A549 treated with Mapracorat at 1 μM for 4 hours (cell line): Measurements from ENCODE around the gene PARP2. TPM values are rescaled to one million over a fixed set of nuclear protein-coding genes. Genes with fewer than 3 reads are reported as not detected.

Experiments used
- total RNA-seq: library from RNA; stranded (reverse); fragments of 200-300 nt; extraction: Qiagen RNA extraction; gene quantifications from 5 replicates; pipeline ENCODE4 v1.2.3, GENCODE V29; 2022

PARP2 gene
- 17.5 to 23.7 TPM (median 18.8 TPM) in 5 replicates for total RNA-seq

GRCh38 chr14:20343092-20343861, at the start of gene PARP2:
Gene PARP2 (plus strand): TSS chr14:20343635. CDS start chr14:20343642, 7 bp downstream.

GRCh38 chr14:20305265-20306078, 38.0 kb upstream of the PARP2 start, which contains the start of gene TTC5:
Gene TTC5 (minus strand): TSS chr14:20305951. CDS start chr14:20305937, 14 bp downstream.

GRCh38 chr14:20332788-20333493, 10.5 kb upstream of the PARP2 start, which contains the start of gene CCNB1IP1:
Gene CCNB1IP1 (minus strand): TSS chr14:20333279. CDS start chr14:20316523, 16,756 bp downstream.

Other genes starting within 250 kb of the PARP2 start
- gene OR4K17, start 232.9 kb upstream of the PARP2 start, total RNA-seq = not detected in 5 replicates
- not detected in 5 replicates for gene OR4N5, start 204.8 kb upstream of the PARP2 start, total RNA-seq
- not detected in 5 replicates for gene OR11G2, start 152.7 kb upstream of the PARP2 start, total RNA-seq
- gene OR11H6, start 119.9 kb upstream of the PARP2 start, total RNA-seq = not detected in 5 replicates
- gene OR11H7, start 114.7 kb upstream of the PARP2 start, total RNA-seq = not detected in 5 replicates
- not detected in 5 replicates for gene OR11H4, start 104.3 kb upstream of the PARP2 start, total RNA-seq
- 15.1 to 23.6 TPM (median 18.9 TPM) in 5 replicates for gene TTC5, start 37.7 kb upstream of the PARP2 start, total RNA-seq
- gene CCNB1IP1, start 10.4 kb upstream of the PARP2 start, total RNA-seq = 37.6 to 49.3 TPM (median 39.9 TPM) in 5 replicates
- 8.6 to 11.9 TPM (median 10.5 TPM) in 5 replicates for gene TEP1, start 69.9 kb downstream of the PARP2 start, total RNA-seq
- not detected in 5 replicates for gene KLHL33, start 92.5 kb downstream of the PARP2 start, total RNA-seq
- gene OSGEP, start 111.2 kb downstream of the PARP2 start, total RNA-seq = 22.0 to 28.1 TPM (median 24.1 TPM) in 5 replicates
- 252 to 269 TPM (median 255 TPM) in 5 replicates for gene APEX1, start 111.6 kb downstream of the PARP2 start, total RNA-seq
- gene PIP4P1, start 117.8 kb downstream of the PARP2 start, total RNA-seq = 28.6 to 38.3 TPM (median 32.2 TPM) in 5 replicates
- gene PNP, start 125.8 kb downstream of the PARP2 start, total RNA-seq = 144 to 181 TPM (median 147 TPM) in 5 replicates
- 0.15 to 0.39 TPM (median 0.27 TPM) in 5 replicates for gene RNASE10, start 161.9 kb downstream of the PARP2 start, total RNA-seq
- not detected in 5 replicates for gene RNASE9, start 217.4 kb downstream of the PARP2 start, total RNA-seq
- gene RNASE11, start 244.4 kb downstream of the PARP2 start, total RNA-seq = not detected in 5 replicates
- gene RNASE12, start 247.7 kb downstream of the PARP2 start, total RNA-seq = not detected in 5 replicates